K562 (cell line): ENCODE measurements around the gene SLC17A4. TPM values are rescaled to one million over a fixed set of nuclear protein-coding genes. Genes with fewer than 3 reads are reported as not detected.

Experiments used
- ATF7 ChIP-seq: fragments of 450-650 bp; IDR thresholded peaks from 2 replicates; pipeline ENCODE4 v1.7.1; 2014; ENCODE audit warnings: mild to moderate bottlenecking, moderate library complexity
- BCL6 ChIP-seq: fragments of 250-450 bp; sonication (Bioruptor Pico); IDR thresholded peaks from 2 replicates; pipeline ENCODE4 v1.4.0; 2020
- EP300 ChIP-seq: IDR thresholded peaks from 2 replicates; pipeline ENCODE4 v1.6.1; 2012; ENCODE audit warnings: low read length, improper control_type of control experiment
- FOXA3 ChIP-seq, 2 experiments: fragments of 450-650 bp in 1 of 2; sonication (generic) in 1 of 2; formaldehyde crosslinking; IDR thresholded peaks in 1 of 2; conservative IDR thresholded peaks in 1 of 2; 2 replicates each; pipeline versions ENCODE4 v1.4.0 to v1.8.0; 2020 to 2022; ENCODE audit warnings: mild to moderate bottlenecking in 2 of 2, missing genetic modification reagents in 1 of 2
- HES1 ChIP-seq: fragments of 450-650 bp; IDR thresholded peaks from 2 replicates; pipeline ENCODE4 v1.6.1; 2016; ENCODE audit warnings: low read depth, mild to moderate bottlenecking, moderate library complexity
- RBM17 ChIP-seq: fragments of 200-400 bp; formaldehyde crosslinking; IDR thresholded peaks from 2 replicates; pipeline ENCODE4 v1.6.1; 2017; ENCODE audit warnings: low read depth, mild to moderate bottlenecking, low read length, borderline replicate concordance
- RBM25 ChIP-seq: fragments of 200-400 bp; formaldehyde crosslinking; IDR thresholded peaks from 2 replicates; pipeline ENCODE4 v1.6.1; 2018; ENCODE audit warnings: low read length, low read depth, moderate library complexity; ENCODE audit not compliant: severe bottlenecking
- SRF ChIP-seq, 2 experiments: fragments of 250-450, 450-650 bp in 1 of 2; sonication (Bioruptor Pico) in 1 of 2; sonication (generic) in 1 of 2; formaldehyde crosslinking; IDR thresholded peaks; 2 replicates each; pipeline versions ENCODE4 v1.5.0 to v1.5.1; 2020 to 2022; ENCODE audit warnings: mild to moderate bottlenecking in 1 of 2, missing genetic modification reagents in 1 of 2
- SUPT5H ChIP-seq: fragments of 450-650 bp; IDR thresholded peaks from 2 replicates; pipeline ENCODE4 v1.6.1; 2016
- TCF15 ChIP-seq: fragments of 250-450 bp; sonication (Bioruptor Pico); IDR thresholded peaks from 2 replicates; pipeline ENCODE4 v1.8.0; 2022; ENCODE audit warnings: moderate library complexity, mild to moderate bottlenecking, inconsistent platforms
- ZFP36 ChIP-seq: fragments of 150-350 bp; IDR thresholded peaks from 2 replicates; pipeline ENCODE4 v1.6.1; 2018; ENCODE audit warnings: low read length, low read depth; ENCODE audit not compliant: partially characterized antibody
- ZNF79 ChIP-seq: fragments of 250-450 bp; sonication (Bioruptor Pico); IDR thresholded peaks from 2 replicates; pipeline ENCODE4 v1.4.0; 2020; ENCODE audit warnings: low read depth, mild to moderate bottlenecking, moderate library complexity
- ZSCAN32 ChIP-seq: fragments of 450-650 bp; formaldehyde crosslinking; IDR thresholded peaks from 2 replicates; pipeline ENCODE4 v1.4.0; 2020; ENCODE audit warnings: mild to moderate bottlenecking, moderate library complexity
- polyA plus RNA-seq, 8 experiments: library from polyadenylated mRNA; depleted of rRNA in 4 of 8; stranded (reverse) in 5 of 8; unstranded in 3 of 8; fragments of >200 nt; fragmentation: Nextera tagmentation in 2 of 8; fragmentation: Illumina TruSeq in 1 of 8; extraction: Ambion mirVana in 2 of 8; extraction: Trizol in 1 of 8; gene quantifications; 2 replicates each; pipeline versions ENCODE4 v1.2.1 to v1.2.3, GENCODE V29; 2011 to 2014; ENCODE audit warnings: inconsistent platforms in 1 of 8, missing spikeins in 1 of 8
- total RNA-seq, 7 experiments: library from RNA; depleted of rRNA in 6 of 7; stranded (reverse); fragments of >200 nt in 6 of 7; fragmentation: Illumina TruSeq in 2 of 7; extraction: Trizol in 2 of 7; gene quantifications; 2 replicates each; pipeline versions ENCODE4 v1.2.1 to v1.2.3, GENCODE V29; 2011 to 2021; ENCODE audit warnings: low replicate concordance in 1 of 7
- TF ChIP-seq, protein P1 (sequence below), 2 experiments: IDR thresholded peaks; 2 replicates each; pipeline ENCODE4 v1.6.1; 2011; ENCODE audit warnings: borderline replicate concordance in 1 of 2, control low read depth in 1 of 2, low read depth in 1 of 2, low read length in 1 of 2, mild to moderate bottlenecking in 1 of 2, mixed read lengths in 1 of 2, moderate library complexity in 1 of 2; ENCODE audit not compliant: insufficient read depth in 1 of 2, insufficient read length in 1 of 2, poor library complexity in 1 of 2, severe bottlenecking in 1 of 2; ENCODE audit errors: extremely low read depth in 1 of 2
- TF ChIP-seq, protein P2 (sequence below): IDR thresholded peaks from 2 replicates; pipeline ENCODE4 v1.6.1; 2011; ENCODE audit warnings: borderline replicate concordance, low read depth, mild to moderate bottlenecking, moderate library complexity, low read length; ENCODE audit not compliant: insufficient read depth, poor library complexity, severe bottlenecking
- TF ChIP-seq, protein P3 (sequence below): fragments of 250-450 bp; sonication (Bioruptor Pico); IDR thresholded peaks from 2 replicates; pipeline ENCODE4 v1.4.0; 2020

SLC17A4 gene
- total and polyA plus RNA-seq, 9 of the 15 experiments (the other 6 are each of a cell fraction or from before 2014, with no cell fraction given), result not detected

DNA sequence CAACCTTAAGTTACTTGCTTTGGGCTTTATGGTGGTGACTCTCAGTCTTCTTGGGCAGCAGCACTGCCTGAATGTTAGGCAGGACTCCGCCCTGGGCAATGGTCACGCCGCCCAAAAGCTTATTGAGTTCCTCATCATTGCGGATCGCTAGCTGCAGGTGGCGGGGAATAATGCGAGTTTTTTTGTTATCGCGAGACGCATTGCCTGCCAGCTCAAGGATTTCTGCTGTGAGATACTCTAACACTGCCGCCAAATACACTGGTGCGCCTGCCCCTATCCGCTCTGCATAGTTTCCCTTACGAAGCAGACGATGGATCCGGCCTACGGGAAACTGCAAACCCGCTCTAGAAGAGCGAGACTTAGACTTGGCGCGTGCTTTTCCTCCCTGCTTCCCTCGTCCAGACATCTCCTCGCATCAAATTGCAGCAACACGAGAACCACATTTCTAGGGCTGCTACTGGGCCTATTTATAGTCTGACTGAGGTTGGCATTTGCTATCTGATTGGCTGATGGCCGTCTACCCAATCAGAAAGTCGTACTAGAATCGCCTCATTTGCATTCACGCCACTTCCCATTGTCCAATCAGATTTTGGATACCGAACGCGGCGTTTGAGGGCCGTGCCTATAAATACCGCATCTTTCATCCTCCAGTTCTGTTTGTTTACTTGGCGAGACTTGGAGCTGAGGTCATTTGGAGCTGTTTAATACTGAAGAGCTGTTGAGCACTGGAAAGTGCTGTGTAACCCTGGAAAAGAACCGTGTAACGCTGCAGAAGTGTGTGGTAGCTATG, 28.2 kb upstream of the SLC17A4 start (continued):
- TF ChIP-seq ZSCAN32 (CRISPR knock-in tag), result no peak
- no peak for TF ChIP-seq ZFP36
- TF ChIP-seq TCF15, result no peak
- TF ChIP-seq HES1, result no peak
- TF ChIP-seq RBM25, result peak; percentile 21
- TF ChIP-seq, protein P1, sequence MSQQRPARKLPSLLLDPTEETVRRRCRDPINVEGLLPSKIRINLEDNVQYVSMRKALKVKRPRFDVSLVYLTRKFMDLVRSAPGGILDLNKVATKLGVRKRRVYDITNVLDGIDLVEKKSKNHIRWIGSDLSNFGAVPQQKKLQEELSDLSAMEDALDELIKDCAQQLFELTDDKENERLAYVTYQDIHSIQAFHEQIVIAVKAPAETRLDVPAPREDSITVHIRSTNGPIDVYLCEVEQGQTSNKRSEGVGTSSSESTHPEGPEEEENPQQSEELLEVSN (IDR thresholded peaks at IDR 0.05; ENCODE audit: borderline replicate concordance in 1 of 2, extremely low read depth in 1 of 2, insufficient read depth in 1 of 2, insufficient read length in 1 of 2, low read depth in 1 of 2, low read length in 1 of 2, poor library complexity in 1 of 2, severe bottlenecking in 1 of 2), result peak in 1 of 2 experiments; percentile 35
- TF ChIP-seq EP300, result 0 out of 2 replicates have a peak, but pooled peaks have one; percentile 20
- peak in 1 of 2 experiments; percentile 63; a peak in 2 of 4 replicates for TF ChIP-seq FOXA3 (CRISPR knock-in tag; conservative IDR thresholded peaks at IDR 0.05 in 1 of 2, IDR thresholded peaks at IDR 0.05 in 1 of 2)
- no peak for TF ChIP-seq ZNF79 (CRISPR knock-in tag)
- no peak for TF ChIP-seq RBM17
- TF ChIP-seq SUPT5H, result 0 out of 2 replicates have a peak, but pooled peaks have one; percentile 28
- no peak for TF ChIP-seq BCL6
- TF ChIP-seq, protein P2, sequence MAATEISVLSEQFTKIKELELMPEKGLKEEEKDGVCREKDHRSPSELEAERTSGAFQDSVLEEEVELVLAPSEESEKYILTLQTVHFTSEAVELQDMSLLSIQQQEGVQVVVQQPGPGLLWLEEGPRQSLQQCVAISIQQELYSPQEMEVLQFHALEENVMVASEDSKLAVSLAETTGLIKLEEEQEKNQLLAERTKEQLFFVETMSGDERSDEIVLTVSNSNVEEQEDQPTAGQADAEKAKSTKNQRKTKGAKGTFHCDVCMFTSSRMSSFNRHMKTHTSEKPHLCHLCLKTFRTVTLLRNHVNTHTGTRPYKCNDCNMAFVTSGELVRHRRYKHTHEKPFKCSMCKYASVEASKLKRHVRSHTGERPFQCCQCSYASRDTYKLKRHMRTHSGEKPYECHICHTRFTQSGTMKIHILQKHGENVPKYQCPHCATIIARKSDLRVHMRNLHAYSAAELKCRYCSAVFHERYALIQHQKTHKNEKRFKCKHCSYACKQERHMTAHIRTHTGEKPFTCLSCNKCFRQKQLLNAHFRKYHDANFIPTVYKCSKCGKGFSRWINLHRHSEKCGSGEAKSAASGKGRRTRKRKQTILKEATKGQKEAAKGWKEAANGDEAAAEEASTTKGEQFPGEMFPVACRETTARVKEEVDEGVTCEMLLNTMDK, result no peak
- TF ChIP-seq, protein P3, sequence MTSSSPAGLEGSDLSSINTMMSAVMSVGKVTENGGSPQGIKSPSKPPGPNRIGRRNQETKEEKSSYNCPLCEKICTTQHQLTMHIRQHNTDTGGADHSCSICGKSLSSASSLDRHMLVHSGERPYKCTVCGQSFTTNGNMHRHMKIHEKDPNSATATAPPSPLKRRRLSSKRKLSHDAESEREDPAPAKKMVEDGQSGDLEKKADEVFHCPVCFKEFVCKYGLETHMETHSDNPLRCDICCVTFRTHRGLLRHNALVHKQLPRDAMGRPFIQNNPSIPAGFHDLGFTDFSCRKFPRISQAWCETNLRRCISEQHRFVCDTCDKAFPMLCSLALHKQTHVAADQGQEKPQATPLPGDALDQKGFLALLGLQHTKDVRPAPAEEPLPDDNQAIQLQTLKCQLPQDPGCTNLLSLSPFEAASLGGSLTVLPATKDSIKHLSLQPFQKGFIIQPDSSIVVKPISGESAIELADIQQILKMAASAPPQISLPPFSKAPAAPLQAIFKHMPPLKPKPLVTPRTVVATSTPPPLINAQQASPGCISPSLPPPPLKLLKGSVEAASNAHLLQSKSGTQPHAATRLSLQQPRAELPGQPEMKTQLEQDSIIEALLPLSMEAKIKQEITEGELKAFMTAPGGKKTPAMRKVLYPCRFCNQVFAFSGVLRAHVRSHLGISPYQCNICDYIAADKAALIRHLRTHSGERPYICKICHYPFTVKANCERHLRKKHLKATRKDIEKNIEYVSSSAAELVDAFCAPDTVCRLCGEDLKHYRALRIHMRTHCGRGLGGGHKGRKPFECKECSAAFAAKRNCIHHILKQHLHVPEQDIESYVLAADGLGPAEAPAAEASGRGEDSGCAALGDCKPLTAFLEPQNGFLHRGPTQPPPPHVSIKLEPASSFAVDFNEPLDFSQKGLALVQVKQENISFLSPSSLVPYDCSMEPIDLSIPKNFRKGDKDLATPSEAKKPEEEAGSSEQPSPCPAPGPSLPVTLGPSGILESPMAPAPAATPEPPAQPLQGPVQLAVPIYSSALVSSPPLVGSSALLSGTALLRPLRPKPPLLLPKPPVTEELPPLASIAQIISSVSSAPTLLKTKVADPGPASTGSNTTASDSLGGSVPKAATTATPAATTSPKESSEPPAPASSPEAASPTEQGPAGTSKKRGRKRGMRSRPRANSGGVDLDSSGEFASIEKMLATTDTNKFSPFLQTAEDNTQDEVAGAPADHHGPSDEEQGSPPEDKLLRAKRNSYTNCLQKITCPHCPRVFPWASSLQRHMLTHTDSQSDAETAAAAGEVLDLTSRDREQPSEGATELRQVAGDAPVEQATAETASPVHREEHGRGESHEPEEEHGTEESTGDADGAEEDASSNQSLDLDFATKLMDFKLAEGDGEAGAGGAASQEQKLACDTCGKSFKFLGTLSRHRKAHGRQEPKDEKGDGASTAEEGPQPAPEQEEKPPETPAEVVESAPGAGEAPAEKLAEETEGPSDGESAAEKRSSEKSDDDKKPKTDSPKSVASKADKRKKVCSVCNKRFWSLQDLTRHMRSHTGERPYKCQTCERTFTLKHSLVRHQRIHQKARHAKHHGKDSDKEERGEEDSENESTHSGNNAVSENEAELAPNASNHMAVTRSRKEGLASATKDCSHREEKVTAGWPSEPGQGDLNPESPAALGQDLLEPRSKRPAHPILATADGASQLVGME (CRISPR knock-in tag), result no peak
- no peak for TF ChIP-seq ATF7
- TF ChIP-seq SRF (CRISPR knock-in tag; IDR thresholded peaks at IDR 0.05), result no peak
